ENCODE data around the gene BANF2.

Gene BANF2

DNA sequence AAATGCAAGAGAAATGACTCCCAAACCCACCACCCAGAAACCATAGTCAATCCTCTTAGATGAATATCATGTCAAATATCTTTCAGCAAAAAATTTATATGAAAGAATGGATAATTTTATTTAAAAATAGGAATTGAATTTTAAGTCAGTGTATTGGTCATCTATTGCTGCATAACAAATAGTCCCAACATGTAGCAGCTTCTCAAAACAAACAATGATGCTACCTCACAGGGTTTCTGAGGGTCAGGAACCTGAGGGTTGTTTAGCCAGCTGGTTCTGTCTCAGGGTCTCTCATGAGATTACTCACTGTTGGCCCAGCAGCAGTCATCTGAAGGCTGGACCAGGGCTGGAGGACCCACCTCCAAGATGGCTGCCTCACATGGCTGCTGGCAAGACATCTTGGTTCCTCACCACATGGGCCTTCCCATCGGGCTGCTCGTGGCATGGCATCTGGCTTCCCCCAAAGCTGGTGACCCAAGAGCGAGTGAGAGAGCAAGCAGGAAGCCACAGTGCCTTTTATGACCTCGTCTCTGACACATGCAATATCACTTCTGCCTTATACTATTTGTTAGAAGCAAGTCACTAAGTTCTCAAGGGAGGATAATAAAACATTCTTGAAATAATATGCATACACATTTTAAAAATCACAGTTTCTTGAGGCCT, 36.3 kb downstream of the BANF2 start:
- DNase-seq: no peak

DNA sequence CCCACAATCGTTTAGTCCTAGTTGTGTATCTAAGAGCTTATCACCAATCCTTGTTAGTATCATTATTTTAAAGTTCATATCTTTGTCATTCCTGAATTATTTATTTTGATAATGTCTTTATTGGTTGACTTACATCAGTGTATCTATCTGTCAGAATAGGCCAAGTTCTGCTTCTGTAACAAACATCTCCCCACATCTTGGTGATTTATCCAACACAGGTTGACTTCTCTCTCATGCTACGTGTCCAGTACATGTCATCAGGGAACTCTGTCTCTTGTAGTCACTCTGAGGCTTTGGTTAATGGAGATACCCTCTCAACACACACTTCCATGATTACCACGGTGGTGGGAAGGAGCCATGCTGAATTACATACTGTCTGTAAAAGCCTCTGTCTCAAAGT, 38.4 kb downstream of the BANF2 start:
- DNase-seq: no peak

DNA sequence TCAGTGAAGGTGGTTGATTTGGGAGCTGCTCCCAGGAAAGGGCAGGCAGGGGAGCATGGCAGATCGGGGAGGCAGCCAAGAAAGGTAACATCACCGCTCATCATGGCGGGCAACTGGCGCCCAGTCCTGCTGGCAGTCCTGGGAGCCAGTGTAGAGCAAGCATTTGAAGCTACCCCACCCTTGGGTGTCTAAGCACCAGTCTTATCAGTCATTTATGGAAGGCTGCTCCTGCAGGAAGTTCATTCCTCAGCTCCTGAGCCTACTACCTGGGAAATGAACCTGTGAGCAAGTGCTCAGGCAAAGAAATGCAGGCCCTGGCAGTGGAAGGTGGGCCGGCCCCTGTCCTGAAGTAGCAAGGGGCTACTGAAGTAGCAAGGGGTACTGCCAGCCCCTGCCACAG, 41.5 kb downstream of the BANF2 start:
- no peak for DNase-seq

DNA sequence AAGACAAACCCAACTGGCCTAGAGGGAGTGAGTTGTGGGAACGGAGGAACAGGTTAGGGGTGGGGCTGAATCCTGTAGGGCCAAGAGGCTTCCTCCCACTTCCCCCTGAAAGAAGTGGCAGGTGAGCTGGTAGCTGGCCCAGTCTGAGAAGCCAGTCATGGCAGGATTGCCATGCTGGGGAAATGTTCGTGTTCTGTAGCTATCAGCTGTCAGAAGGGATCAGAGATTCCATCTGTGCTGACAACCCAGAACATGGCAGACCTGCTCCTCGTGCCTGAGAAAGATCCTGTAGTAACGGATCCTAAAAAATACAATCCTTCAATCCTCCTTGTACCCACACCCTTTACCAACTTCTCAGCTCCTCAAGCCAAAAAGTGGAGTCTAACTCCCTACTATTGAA, 43.0 kb downstream of the BANF2 start:
- no peak for DNase-seq

DNA sequence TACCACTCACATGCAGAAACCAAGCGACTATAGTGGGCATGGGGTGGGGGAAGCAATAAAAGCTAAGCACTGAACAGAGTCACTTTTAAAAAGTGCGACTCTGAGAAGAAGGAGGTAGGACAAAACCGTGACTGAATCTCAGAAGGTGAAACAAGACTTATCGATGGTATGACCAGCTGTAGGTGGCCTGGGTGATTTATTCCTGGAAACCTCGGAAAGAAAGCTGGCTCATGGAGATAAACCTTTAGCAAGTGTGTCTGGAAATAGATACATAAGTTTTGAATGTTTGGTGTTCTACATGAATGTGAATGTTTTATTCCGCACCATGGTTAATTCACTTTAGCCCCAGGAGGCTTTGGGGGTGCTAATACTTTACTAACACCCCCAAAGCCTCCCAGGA, 43.9 kb downstream of the BANF2 start:
- DNase-seq: no peak

DNA sequence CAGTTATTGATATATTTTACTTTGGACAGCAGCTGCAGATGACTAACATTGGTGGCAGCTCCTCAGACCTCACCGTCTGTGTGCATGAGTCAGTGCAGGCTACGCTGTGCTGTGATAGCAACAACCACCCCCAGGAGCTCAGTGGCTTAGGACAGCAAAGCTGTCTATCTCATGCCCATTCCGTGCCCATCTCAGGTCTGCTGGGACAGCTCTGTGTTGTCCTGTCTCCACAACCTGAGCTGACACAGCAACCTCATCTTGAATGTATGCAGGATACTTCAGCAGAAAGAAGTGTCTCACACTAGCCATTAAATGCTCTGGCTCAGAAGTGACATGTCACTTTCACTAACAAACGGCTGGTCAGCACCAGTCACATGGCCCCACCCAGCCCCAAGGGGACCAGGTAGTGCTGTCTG, 47.7 kb downstream of the BANF2 start:
- DNase-seq: no peak

DNA sequence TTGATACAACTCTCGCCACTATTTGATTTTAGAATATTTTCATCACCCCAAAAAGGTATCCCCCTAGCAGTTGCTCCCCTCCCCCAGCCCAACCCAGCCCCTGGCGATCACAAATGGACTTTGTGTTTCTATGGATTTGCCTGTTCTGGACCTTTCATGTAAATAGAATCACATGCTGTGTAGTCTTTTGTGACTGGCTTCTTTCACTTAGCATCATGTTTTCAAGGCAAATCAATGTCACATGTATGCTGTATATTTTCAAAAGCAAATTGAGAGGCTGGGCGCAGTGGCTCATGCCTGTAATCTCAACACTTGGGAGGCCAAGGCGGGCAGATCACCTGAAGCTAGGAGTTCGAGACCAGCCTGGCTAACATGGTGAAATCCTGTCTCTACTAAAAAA, 48.5 kb downstream of the BANF2 start:
- DNase-seq: no peak

DNA sequence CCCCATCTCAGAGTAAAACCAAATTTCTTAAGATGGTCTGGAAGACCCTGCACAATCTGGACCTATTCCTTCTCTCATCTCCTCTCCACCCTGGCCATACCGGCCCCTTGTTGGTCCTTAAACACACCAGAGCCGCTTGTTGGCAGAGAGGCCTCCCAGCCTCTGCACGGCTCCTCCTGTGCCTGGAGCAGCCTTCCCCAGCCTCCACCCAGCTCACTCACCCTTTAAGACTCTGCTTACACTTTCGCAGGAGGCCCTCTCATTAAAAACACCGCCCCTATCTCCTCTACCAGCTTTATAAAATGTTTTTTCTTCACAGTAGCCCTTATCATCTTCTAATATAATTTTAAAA, 49.8 kb downstream of the BANF2 start:
- DNase-seq: no peak

DNA sequence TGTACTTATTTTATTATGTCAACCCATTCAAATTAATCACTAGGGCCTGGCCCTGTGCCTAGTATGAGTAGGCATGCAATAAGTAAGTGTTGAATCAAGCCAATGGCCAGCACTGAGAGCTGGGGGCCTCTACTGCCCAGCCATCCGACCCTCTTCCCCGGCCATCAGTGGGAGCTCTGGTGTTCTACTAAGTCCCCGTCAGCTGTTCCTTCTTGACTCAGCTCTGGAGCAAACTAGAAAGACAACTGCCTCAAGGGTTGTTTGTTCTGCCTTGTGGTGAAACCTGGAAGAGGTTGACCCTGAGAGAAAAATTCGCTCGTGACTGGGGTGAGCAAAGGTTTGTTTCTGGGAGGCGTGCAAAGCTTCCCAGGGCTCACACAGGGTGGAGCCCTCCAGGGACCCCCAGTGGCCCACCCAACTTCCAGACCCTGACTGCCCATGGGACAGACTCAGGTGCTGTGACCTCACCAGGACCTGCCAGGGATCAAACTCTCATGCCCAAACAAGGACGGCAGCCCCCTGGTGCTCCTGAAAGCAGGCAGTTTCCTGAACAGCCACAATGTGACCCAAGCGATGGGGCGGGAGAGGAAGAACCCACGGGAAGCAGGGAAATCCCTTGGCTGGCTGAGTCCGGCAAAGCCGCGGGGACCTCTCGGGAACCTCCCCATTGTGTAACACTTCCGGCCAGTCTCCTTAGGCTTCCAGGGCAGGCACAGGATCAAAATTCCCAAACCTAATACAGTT, 50.4 kb downstream of the BANF2 start:
- no peak for DNase-seq

DNA sequence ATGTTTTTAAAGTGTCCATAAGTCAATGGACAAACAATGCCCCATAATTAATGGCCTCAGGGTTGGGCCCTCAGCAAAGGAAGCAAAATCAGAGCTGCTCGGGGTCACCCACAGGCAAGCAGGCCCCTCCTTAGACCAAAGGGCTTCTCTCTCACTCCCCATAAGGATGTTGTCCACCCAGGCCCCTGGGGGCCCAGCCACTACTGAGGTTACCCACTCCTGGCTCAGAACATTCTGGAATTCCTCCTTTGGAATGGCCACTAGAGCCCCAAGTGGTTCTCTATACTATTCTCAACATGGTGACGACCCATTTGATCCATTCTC, 50.9 kb downstream of the BANF2 start:
- no peak for DNase-seq

DNA sequence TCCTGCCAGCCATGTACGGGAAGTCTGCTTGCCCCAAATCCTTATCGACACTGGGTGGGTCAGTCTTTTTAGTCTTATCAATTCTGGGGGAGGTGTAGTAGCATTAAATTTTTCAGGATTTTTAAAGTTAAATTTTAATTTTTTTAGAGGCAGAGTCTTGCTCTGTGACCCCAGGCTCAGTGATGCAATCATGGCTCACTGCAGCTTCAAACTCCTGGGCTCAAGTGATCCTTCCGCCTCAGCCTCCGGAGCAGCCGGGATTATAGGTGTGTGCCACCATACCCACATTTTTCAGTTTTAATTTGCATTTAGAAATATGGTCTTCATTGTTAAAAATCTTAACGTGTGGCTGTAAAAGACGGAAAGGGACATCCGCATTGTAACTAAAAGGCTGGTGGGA, 51.9 kb downstream of the BANF2 start:
- no peak for DNase-seq

DNA sequence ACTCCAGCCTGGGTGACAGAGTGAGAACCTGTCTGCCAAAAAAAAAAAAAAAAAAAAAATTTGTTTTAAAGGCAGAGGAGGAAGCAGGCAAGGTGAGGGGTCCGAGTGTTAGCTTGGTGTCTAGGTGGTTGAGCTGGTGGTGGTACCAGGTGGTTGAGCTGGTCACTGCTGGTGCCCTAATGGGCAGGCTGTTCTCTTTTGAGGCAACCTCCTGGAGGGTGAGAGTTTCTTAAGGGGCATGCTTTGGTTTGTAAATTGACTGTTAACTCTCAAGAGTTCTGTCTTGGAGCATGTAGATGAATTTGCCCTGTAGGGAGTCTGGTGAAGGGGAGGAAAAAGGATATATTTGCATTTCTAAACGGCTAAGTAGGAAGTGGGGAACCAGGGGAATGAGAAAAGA, 52.7 kb downstream of the BANF2 start:
- no peak for DNase-seq

DNA sequence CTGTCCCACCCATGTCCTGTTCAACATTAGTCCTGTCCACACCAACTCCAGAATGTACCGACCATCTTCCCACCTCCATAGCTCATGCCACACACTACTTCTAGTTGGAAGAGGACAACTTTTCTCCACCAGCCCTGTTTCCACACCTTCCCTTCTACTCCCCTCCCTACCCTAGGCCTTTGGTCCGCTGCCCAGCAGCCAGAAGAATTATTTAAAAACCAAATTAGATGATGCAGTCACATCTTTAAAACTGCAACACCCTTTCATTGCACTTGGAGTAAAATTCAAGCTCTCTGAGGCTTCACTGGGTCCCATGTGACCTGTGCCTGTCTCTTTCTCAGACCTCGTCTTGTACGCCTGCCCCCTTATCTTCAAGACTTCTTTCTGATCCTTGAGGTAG, 53.8 kb downstream of the BANF2 start:
- DNase-seq: no peak

DNA sequence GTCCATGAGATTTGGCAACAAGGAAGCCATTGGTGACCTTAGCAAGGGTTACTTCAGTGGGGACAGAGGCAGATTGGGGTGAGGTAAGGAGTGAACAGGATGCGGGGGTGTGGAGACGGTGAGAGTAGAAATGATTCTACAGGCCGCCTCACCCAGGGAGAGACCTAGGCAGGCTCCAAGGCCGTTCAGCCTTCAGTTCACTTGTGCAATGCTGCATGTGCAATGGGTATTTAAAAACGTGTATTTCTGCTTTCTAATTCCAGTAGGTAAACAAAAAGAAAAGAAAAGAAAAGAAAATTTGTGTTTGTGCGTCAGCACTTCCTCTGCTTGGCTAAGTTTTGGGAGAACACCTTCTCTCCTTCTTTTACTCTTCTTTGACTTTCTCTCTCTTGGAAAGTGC, 56.8 kb downstream of the BANF2 start:
- no peak for DNase-seq

DNA sequence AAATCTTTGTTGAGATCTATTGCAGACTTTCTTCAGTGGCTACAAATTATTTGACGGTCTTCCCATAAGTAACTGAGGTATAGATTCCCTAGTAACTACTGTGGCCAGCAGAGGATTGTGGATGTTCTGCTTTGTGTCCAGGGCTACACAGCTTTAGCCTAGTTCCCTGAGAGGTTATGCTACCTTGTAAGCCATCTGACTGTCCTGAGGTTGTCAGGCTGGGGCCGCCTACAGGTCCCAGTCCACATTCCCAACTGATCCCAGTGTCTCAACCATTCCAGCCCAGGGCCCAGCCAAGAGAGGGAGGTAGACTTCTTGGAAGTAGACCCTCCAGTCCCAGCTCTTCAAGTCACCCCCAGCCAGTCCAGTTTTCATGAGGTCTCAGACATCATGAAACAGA, 57.7 kb downstream of the BANF2 start:
- no peak for DNase-seq

DNA sequence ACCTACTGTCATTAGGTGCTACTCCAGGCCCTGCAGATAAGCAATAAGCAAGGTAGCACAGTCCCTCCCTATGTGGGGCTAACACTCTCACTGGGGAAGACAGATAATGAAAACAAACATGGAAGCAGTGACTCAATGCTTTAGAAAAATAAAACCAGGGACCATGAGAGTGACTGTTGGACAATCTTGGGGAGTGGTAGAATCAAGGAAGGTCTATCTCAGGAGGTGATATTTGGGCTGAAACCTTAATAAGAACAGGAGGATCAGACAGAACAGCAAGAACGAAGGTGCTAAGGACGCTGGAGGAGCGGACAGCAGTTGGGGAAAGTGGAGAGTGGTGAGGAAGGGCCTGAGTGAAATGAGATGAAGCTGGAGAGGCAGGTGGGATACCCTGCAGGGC, 58.2 kb downstream of the BANF2 start:
- no peak for DNase-seq

DNA sequence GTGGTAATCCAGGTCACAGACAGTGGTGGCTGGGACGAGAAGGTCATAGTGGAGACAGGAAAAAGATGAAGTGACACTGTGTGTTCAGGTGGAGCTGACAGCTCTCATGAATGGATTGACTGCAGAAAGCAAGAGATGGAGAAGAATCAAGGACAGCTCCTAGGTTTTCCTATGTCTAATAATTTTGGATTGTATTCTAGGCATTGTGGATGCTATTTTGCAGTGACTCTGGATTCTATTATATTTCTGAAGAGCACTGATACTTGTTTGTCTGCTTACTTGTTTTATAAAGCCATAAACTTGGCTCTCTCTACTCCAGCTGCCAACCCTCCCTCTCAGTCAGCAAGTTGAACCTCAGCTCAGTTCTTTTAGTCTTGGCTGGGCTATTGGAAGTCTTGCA, 58.7 kb downstream of the BANF2 start:
- no peak for DNase-seq

DNA sequence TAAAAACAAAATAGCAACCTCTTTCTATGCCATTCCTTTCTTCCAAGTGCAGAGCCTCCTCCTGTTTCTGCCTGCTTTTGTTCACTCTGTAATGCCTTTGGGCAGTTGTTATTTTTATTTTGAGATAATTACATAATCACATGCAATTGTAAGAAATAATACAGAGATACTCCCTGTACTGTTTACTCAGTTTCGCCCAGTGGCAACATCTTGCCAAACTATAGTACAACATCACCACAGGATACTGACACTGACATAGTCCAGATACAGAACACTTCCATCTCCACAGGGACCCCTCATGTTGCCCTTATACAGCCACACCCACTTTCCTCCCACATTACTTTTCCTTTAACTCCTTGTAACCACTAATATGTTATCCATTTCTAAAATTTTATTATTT, 59.7 kb downstream of the BANF2 start:
- DNase-seq: no peak

DNA sequence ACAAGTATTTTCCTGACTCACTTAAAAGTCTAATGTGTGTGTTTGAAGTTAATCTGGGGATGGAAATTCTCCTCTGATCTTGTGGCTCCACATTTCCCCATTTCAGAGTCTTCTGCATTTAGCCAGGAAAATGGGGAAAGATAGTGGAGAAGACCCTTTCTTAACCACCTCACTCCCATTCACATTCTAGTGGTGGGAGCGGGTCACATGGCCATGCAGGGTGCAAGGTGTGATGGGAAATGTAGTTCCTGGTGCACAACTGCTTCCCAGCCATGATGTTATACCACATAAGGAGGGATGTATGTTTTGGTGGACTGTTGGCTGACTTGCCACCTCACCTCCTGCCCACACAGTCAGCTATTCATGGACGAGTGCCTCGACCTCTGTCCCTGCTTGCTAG, 61.8 kb downstream of the BANF2 start:
- no peak for DNase-seq

DNA sequence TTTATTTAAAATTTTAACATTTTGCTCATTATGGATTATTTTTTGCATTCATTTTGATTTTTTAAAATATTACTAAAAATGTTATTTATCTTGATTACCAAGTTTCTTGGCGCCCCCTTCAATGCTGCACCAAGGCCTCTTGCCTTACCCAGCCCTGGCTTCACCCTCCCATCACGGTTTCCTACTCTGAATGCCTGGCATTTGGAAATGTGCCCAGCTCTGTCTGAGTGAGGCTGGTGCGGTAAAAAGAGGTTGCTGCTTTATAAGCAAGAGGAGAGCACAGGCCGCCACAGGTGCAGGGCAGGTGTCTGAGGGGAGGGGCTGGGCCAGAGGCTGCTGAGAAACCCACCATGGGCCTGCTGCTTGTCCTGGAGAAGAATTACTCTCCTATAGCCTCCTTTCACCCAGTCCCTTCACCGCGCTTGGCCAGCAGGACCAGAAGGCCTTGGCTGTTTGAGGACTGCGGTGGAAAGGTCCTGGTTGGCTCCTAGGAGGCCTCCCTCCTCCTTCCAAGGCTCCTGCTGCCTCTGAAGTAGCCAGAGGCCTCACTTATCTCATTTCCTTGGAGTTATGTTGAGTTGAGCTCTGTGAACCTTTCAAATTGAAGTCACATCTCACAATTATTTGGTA, 62.6 kb downstream of the BANF2 start:
- no peak for DNase-seq

DNA sequence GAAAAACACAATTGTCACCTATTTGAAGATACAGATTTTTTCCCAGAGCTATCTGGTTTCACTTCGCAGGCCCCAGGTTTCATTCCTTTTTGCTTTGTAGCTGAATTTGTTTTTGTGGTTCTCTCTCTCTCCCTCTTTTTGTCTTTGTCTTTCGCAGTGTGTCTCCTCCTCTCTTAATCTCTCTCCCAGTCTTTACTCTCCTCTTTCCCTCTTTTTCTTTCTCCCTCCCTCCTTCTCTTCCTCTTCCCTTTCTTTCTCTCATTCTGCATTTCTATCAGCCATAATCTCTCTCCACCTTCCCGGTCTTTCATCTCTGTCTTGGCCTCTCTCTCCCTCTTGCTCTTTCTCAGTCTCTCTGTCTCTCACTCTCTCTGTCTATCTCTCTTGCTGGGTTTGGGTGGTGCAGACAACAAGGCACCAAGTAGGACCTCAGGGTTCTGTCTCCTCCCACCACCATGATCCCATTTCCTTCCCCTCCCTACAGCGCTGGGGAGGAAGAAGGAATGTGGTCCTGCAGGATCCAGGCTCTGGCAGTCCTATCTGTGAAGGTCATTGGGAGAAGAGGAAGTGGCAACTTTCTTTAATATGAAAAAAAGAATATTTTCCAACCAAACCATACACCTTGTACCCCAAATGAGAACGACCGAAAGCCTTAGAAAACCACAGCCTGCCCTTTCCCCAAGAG, 63.2 kb downstream of the BANF2 start:
- DNase-seq: no peak

DNA sequence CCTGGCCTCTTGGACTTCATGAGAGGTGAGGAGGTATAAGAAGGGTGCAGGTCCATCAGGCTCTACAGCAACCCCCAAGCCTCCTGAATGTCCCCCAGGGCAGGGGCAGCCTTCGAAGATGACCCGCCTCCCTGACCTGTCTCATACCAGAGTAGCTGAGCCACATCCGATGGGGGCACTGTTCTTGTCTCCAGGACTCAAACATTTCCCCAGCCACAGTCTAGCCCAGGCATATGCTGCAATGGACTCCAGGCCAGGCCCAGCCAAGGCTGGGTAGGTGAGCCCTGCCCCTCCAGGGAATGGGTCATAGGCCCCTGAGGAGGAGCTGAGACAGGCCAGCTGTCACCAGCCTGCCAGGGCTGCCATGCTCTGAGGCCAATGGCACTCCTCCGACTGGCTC, 65.3 kb downstream of the BANF2 start:
- DNase-seq: no peak

DNA sequence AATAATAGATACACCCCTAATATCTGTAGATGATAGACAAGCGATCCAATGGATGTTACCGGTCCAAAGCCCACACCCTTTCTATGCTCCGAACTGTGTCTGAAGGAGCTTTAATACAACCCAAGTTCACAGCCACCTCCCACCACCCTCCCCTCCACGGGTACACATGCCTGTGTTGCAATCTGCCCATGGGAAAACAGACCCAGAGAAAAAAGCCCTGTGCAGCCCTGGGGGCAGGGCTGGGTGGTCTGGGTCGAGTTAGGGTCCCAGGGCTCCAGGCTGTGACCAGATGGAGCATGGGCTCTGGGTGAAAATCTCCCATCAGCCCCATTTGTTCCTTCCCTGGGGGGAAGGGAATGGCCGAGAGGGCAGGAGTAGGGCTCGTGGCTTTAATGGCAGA, 65.8 kb downstream of the BANF2 start:
- DNase-seq: no peak

DNA sequence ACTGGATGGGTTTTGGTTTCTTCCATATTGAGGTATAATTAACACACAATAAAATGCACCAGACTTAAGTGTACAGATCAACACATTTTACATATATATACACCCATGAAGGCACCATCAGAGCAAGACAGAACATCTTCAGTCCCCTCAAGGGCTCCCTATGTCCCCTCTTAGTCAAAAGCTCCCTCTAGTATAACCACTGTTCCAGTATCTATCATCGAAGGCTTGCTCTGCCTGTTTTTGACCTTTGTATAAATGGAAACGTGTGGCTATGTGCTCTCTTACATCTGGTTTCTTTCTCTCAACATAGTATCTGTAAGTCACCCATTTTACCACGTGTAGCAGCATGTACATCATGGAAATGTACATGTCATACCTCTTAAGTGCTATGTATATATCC, 66.5 kb downstream of the BANF2 start:
- no peak for DNase-seq

Measured in NCI-H526 treated with DMSO at 0.1 percent for 48 hours (cell line).